Gastrocnemius medialis (tissue), 4 donors: ENCODE results near the gene RBMS3.

Source experiments
- CTCF ChIP-seq, 5 experiments: fragments of 450-650 bp in 3 of 5; fragments of 200-600 bp in 2 of 5; sonication (generic) in 2 of 5; IDR thresholded peaks in 4 of 5; conservative IDR thresholded peaks in 1 of 5; 1 replicate in 4 of 5; 2 replicates in 1 of 5; pipeline ENCODE4 v1.5.1; 2016 to 2019; ENCODE audit warnings: antibody characterized with exemption in 5 of 5, mild to moderate bottlenecking in 3 of 5, moderate library complexity in 3 of 5
- POLR2A ChIP-seq, 2 donors: fragments of 450-650 bp; IDR thresholded peaks; one replicate each; pipeline ENCODE4 v1.6.1; 2017; ENCODE audit warnings: antibody characterized with exemption in 2 of 2, mild to moderate bottlenecking in 2 of 2, moderate library complexity in 2 of 2

- TF ChIP-seq POLR2A (IDR thresholded peaks at IDR 0.05) = no peak
- TF ChIP-seq CTCF (IDR thresholded peaks at IDR 0.05 in 4 of 5, conservative IDR thresholded peaks at IDR 0.05 in 1 of 5) = no peak
Observed at GRCh38 chr3:29426302-29427226, 145.7 kb downstream of the RBMS3 start.
